HepG2 (cell line): Measurements from ENCODE around the gene RAD52.

Experiments
- EP300 ChIP-seq, 3 experiments: sonication (generic) in 1 of 3; formaldehyde crosslinking in 1 of 3; IDR thresholded peaks; 2 replicates each; pipeline versions ENCODE4 v1.5.1 to v1.6.1; 2011 to 2020; ENCODE audit warnings: low read depth in 2 of 3, low read length in 2 of 3, borderline replicate concordance in 1 of 3, improper control_type of control experiment in 1 of 3, mild to moderate bottlenecking in 1 of 3, missing genetic modification reagents in 1 of 3, moderate library complexity in 1 of 3
- EZH2 ChIP-seq: conservative IDR thresholded peaks from 2 replicates; pipeline ENCODE4 v1.6.1; 2012; ENCODE audit warnings: mild to moderate bottlenecking, low read depth, low read length, moderate library complexity
- FOXA1 ChIP-seq, 2 experiments: fragments of 450-650 bp in 1 of 2; sonication (generic) in 1 of 2; formaldehyde crosslinking in 1 of 2; IDR thresholded peaks; 2 replicates each; pipeline versions ENCODE4 v1.4.0 to v1.6.1; 2016 to 2020; ENCODE audit warnings: missing genetic modification reagents in 1 of 2
- MIER3 ChIP-seq: IDR thresholded peaks from 2 replicates; pipeline ENCODE4 v1.6.1; 2016; ENCODE audit warnings: missing compliant biosample characterization, borderline replicate concordance
- MZF1 ChIP-seq: sonication (generic); formaldehyde crosslinking; IDR thresholded peaks from 2 replicates; pipeline ENCODE4 v1.8.1; 2023; ENCODE audit warnings: mild to moderate bottlenecking, missing genetic modification reagents, borderline replicate concordance
- PAF1 ChIP-seq: IDR thresholded peaks from 2 replicates; pipeline ENCODE4 v1.6.1; 2016; ENCODE audit warnings: missing genetic modification reagents, missing compliant biosample characterization
- YY1 ChIP-seq: IDR thresholded peaks from 2 replicates; pipeline ENCODE4 v1.6.1; 2011; ENCODE audit warnings: low read length, low read depth, moderate library complexity, mild to moderate bottlenecking; ENCODE audit not compliant: insufficient read depth, insufficient replicate concordance
- ZNF274 ChIP-seq: sonication (generic); formaldehyde crosslinking; IDR thresholded peaks from 2 replicates; pipeline ENCODE4 v1.5.1; 2020; ENCODE audit warnings: mild to moderate bottlenecking, missing genetic modification reagents
- ZNF749 ChIP-seq: sonication (generic); formaldehyde crosslinking; IDR thresholded peaks from 2 replicates; pipeline ENCODE4 v1.8.0; 2022; ENCODE audit warnings: mild to moderate bottlenecking, missing genetic modification reagents, moderate library complexity, borderline replicate concordance
- ZNF839 ChIP-seq: sonication (generic); formaldehyde crosslinking; IDR thresholded peaks from 2 replicates; pipeline ENCODE4 v1.4.0; 2020; ENCODE audit warnings: missing genetic modification reagents, mild to moderate bottlenecking, borderline replicate concordance
- TF ChIP-seq, protein P1 (sequence below): sonication (generic); formaldehyde crosslinking; IDR thresholded peaks from 2 replicates; pipeline ENCODE4 v1.5.0; 2020; ENCODE audit warnings: mild to moderate bottlenecking, missing genetic modification reagents, moderate library complexity

DNA sequence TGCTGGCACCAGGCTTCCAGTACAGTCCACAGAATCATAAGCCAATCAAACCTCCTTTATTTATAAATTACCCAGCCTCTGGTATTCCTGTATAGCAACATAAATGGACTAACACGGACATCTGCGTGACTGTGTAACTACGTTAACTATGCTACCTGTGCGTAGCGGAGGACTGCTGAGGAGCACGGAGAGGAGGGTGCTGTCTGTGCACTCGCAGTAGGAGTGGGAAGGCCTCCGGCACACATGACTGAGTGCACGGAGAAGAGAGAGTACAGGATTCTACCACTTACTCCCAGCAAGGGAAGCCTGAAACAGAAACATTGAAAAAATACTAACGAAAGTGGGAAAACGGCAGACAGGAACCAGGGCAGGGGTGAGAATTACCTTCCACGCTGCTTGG lies 22.9 kb downstream of the RAD52 start:
- TF ChIP-seq ZNF749 (no peak), MIER3 (CRISPR knock-in tag) (no peak), ZNF839 (CRISPR knock-in tag) (no peak), FOXA1 (IDR thresholded peaks at IDR 0.05) (no peak), FOXA1 (CRISPR knock-in tag; IDR thresholded peaks at IDR 0.05) (no peak), ZNF274 (CRISPR knock-in tag) (no peak), PAF1 (CRISPR knock-in tag) (no peak), YY1 (no peak), EP300 (IDR thresholded peaks at IDR 0.05; ENCODE audit: low read depth in 2 of 2, low read length in 2 of 2) (no peak), EP300 (CRISPR knock-in tag; IDR thresholded peaks at IDR 0.05; ENCODE audit: borderline replicate concordance) (no peak), MZF1 (CRISPR knock-in tag) (no peak), EZH2 (no peak)
- TF ChIP-seq, protein P1, sequence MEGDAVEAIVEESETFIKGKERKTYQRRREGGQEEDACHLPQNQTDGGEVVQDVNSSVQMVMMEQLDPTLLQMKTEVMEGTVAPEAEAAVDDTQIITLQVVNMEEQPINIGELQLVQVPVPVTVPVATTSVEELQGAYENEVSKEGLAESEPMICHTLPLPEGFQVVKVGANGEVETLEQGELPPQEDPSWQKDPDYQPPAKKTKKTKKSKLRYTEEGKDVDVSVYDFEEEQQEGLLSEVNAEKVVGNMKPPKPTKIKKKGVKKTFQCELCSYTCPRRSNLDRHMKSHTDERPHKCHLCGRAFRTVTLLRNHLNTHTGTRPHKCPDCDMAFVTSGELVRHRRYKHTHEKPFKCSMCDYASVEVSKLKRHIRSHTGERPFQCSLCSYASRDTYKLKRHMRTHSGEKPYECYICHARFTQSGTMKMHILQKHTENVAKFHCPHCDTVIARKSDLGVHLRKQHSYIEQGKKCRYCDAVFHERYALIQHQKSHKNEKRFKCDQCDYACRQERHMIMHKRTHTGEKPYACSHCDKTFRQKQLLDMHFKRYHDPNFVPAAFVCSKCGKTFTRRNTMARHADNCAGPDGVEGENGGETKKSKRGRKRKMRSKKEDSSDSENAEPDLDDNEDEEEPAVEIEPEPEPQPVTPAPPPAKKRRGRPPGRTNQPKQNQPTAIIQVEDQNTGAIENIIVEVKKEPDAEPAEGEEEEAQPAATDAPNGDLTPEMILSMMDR (CRISPR knock-in tag), result no peak
